H1 (cell line): ENCODE measurements around the gene PLXDC2. TPM values are rescaled to one million over a fixed set of nuclear protein-coding genes. Genes with fewer than 3 reads are reported as not detected.

ENCODE experiments used
- CTCF ChIA-PET: fragments of 300-600 bp; sonication (Branson Sonifier 250); formaldehyde crosslinking; loops from one replicate; lab custom pipeline; 2021; ENCODE audit not compliant: partially characterized antibody; lab: Charles Lee
- POLR2A ChIA-PET: fragments of 300-600 bp; sonication (Branson Sonifier 250); formaldehyde crosslinking; loops from one replicate; lab custom pipeline; 2021; ENCODE audit warnings: inconsistent platforms; ENCODE audit not compliant: partially characterized antibody; lab: Charles Lee
- DNase-seq, 2 experiments: peaks; one replicate each; pipeline versions ENCODE4 v3.0.0 to v3.0.0-alpha.2; 2010 to 2022; ENCODE audit warnings: low spot score in 2 of 2, low read depth in 1 of 2, mixed read lengths in 1 of 2
- FAIRE-seq: peaks from 2 replicates; lab custom pipeline; 2011; peaks lifted over from hg19 to GRCh38; lab: Jason Lieb, UNC
- H2AFZ ChIP-seq: 2 replicates; pipeline ENCODE4 v1.8.1; 2012; ENCODE audit warnings: low read length, inconsistent platforms
- H2AK5ac ChIP-seq: 2 replicates; pipeline ENCODE4 v1.6.1; 2013; ENCODE audit warnings: low read depth, low read length
- H2BK120ac ChIP-seq: replicated peaks from 2 replicates; pipeline ENCODE3; 2013; ENCODE audit warnings: low read depth, low read length, inconsistent platforms
- H2BK12ac ChIP-seq: 2 replicates; pipeline ENCODE4 v1.6.1; 2013; ENCODE audit warnings: low read depth, low read length
- H2BK15ac ChIP-seq: 2 replicates; pipeline ENCODE4 v1.6.1; 2013; ENCODE audit warnings: low read length
- H2BK20ac ChIP-seq: 2 replicates; pipeline ENCODE4 v1.6.1; 2013; ENCODE audit warnings: low read length
- H2BK5ac ChIP-seq: 2 replicates; pipeline ENCODE4 v1.6.1; 2013; ENCODE audit warnings: low read depth, low read length
- H3K14ac ChIP-seq: 2 replicates; pipeline ENCODE4 v1.6.1; 2013; ENCODE audit warnings: inconsistent platforms; ENCODE audit not compliant: insufficient read length
- H3K18ac ChIP-seq: 2 replicates; pipeline ENCODE4 v1.6.1; 2013; ENCODE audit warnings: low read length; ENCODE audit errors: extremely low read depth
- H3K23ac ChIP-seq: 2 replicates; pipeline ENCODE4 v1.6.1; 2013; ENCODE audit warnings: inconsistent platforms; ENCODE audit not compliant: insufficient read length
- H3K23me2 ChIP-seq: 2 replicates; pipeline ENCODE4 v1.6.1; 2013; ENCODE audit warnings: low read depth, low read length
- H3K27ac ChIP-seq: 2 replicates; pipeline ENCODE4 v1.6.1; 2011; ENCODE audit warnings: low read depth, low read length, inconsistent platforms
- H3K27me3 ChIP-seq, 4 experiments: replicated peaks in 1 of 4; 1 replicate in 1 of 4; 2 replicates in 3 of 4; pipeline versions ENCODE4 v1.6.1 to v1.8.1; 2011 to 2013; ENCODE audit warnings: low read length in 3 of 4, mild to moderate bottlenecking in 3 of 4, inconsistent platforms in 2 of 4, mixed read lengths in 2 of 4, moderate library complexity in 1 of 4; ENCODE audit not compliant: control insufficient read depth in 3 of 4, insufficient read depth in 3 of 4; ENCODE audit errors: extremely low read depth in 1 of 4
- H3K36me3 ChIP-seq, 4 experiments: 2 replicates each; pipeline versions ENCODE4 v1.6.1 to v1.8.1; 2011 to 2013; ENCODE audit warnings: mild to moderate bottlenecking in 4 of 4, low read length in 3 of 4, moderate library complexity in 2 of 4, control low read depth in 1 of 4, inconsistent platforms in 1 of 4; ENCODE audit not compliant: insufficient read depth in 4 of 4, control insufficient read depth in 2 of 4
- H3K4ac ChIP-seq: replicated peaks from 2 replicates; pipeline ENCODE3; 2013; ENCODE audit warnings: low read length, low read depth, mixed read lengths, inconsistent platforms; ENCODE audit not compliant: insufficient read length
- H3K4me1 ChIP-seq, 4 experiments: replicated peaks in 1 of 4; 1 replicate in 1 of 4; 2 replicates in 3 of 4; pipeline versions ENCODE4 v1.6.1 to v1.8.1; 2011 to 2013; ENCODE audit warnings: low read length in 3 of 4, inconsistent platforms in 2 of 4, mixed read lengths in 1 of 4; ENCODE audit not compliant: insufficient read depth in 4 of 4, control insufficient read depth in 3 of 4
- H3K4me2 ChIP-seq, 2 experiments: 2 replicates each; pipeline versions ENCODE4 v1.6.1 to v1.8.1; 2011 to 2013; ENCODE audit warnings: low read depth in 2 of 2, low read length in 2 of 2, control low read depth in 1 of 2, inconsistent platforms in 1 of 2, mild to moderate bottlenecking in 1 of 2; ENCODE audit not compliant: insufficient read depth in 1 of 2
- H3K4me3 ChIP-seq, 4 experiments: fragments of 200-600, 300-600 bp in 1 of 4; sonication (generic), shearing (Covaris generic), sonication (Bioruptor Twin) in 1 of 4; 2 replicates each; pipeline versions ENCODE4 v1.5.1 to v1.8.1; 2011 to 2016; ENCODE audit warnings: low read length in 4 of 4, low read depth in 3 of 4, control low read depth in 2 of 4, inconsistent platforms in 2 of 4, mild to moderate bottlenecking in 2 of 4, mixed read lengths in 1 of 4, moderate library complexity in 1 of 4; ENCODE audit not compliant: insufficient read depth in 2 of 4; ENCODE audit errors: extremely low read depth in 1 of 4
- H3K56ac ChIP-seq: replicated peaks from 2 replicates; pipeline ENCODE3; 2013; ENCODE audit warnings: low read depth, mild to moderate bottlenecking, mixed read lengths, low read length, inconsistent platforms; ENCODE audit not compliant: insufficient read length
- H3K79me1 ChIP-seq: 2 replicates; pipeline ENCODE4 v1.6.1; 2013; ENCODE audit warnings: low read depth, low read length, control low read depth
- H3K79me2 ChIP-seq, 2 experiments: 2 replicates each; pipeline versions ENCODE4 v1.6.1 to v1.8.1; 2012 to 2013; ENCODE audit warnings: low read length in 2 of 2, mild to moderate bottlenecking in 2 of 2, inconsistent platforms in 1 of 2; ENCODE audit not compliant: insufficient read depth in 2 of 2, control insufficient read depth in 1 of 2
- H3K9ac ChIP-seq, 4 experiments: replicated peaks in 1 of 4; 1 replicate in 1 of 4; 2 replicates in 3 of 4; pipeline versions ENCODE4 v1.6.1 to v1.8.1; 2011 to 2013; ENCODE audit warnings: low read depth in 3 of 4, low read length in 3 of 4, control low read depth in 2 of 4, mild to moderate bottlenecking in 2 of 4, moderate library complexity in 2 of 4, inconsistent platforms in 1 of 4; ENCODE audit errors: extremely low read depth in 1 of 4
- H3K9me3 ChIP-seq, 2 experiments: 2 replicates each; pipeline versions ENCODE4 v1.6.1 to v1.8.1; 2012 to 2013; ENCODE audit warnings: mild to moderate bottlenecking in 2 of 2, moderate library complexity in 2 of 2, control low read depth in 1 of 2, inconsistent platforms in 1 of 2, low read depth in 1 of 2, low read length in 1 of 2, mixed read lengths in 1 of 2; ENCODE audit not compliant: insufficient read depth in 2 of 2
- H4K20me1 ChIP-seq, 2 experiments: replicated peaks in 1 of 2; 2 replicates each; pipeline versions ENCODE3 to v1.8.1; 2011 to 2013; ENCODE audit warnings: inconsistent platforms in 2 of 2, low read length in 2 of 2, mild to moderate bottlenecking in 1 of 2; ENCODE audit not compliant: insufficient read depth in 2 of 2, control insufficient read depth in 1 of 2
- H4K5ac ChIP-seq: 2 replicates; pipeline ENCODE4 v1.6.1; 2013; ENCODE audit warnings: low read length, low read depth, mixed read lengths, inconsistent platforms; ENCODE audit not compliant: insufficient read length
- H4K8ac ChIP-seq: 2 replicates; pipeline ENCODE4 v1.8.0; 2013; ENCODE audit warnings: mild to moderate bottlenecking, moderate library complexity, low read length, inconsistent platforms; ENCODE audit not compliant: insufficient read depth; ENCODE audit errors: extremely low read depth
- H4K91ac ChIP-seq: replicated peaks from 2 replicates; pipeline ENCODE3; 2013; ENCODE audit warnings: low read length, mixed read lengths, inconsistent platforms; ENCODE audit not compliant: insufficient read length
- CBX5 ChIP-seq: fragments of 300-800, 300-1000 bp; sonication (generic); IDR thresholded peaks from 2 replicates; pipeline ENCODE4 v1.7.1; 2016; ENCODE audit warnings: antibody characterized with exemption, low read length, low read depth
- CREB1 ChIP-seq: IDR thresholded peaks from 2 replicates; pipeline ENCODE4 v1.6.1; 2012; ENCODE audit warnings: inconsistent platforms
- CTBP2 ChIP-seq: IDR thresholded peaks from 2 replicates; pipeline ENCODE4 v1.7.0; 2011; ENCODE audit warnings: borderline replicate concordance, mild to moderate bottlenecking, moderate library complexity, mixed read lengths, low read length; ENCODE audit not compliant: insufficient read depth, insufficient read length
- EGR1 ChIP-seq: IDR thresholded peaks from 2 replicates; pipeline ENCODE4 v1.6.1; 2011; ENCODE audit warnings: low read depth, low read length, borderline replicate concordance
- HDAC2 ChIP-seq, 2 experiments: fragments of 300-600 bp in 1 of 2; sonication (generic) in 1 of 2; IDR thresholded peaks; 2 replicates each; pipeline ENCODE4 v1.6.1; 2011 to 2012; ENCODE audit warnings: low read depth in 2 of 2, low read length in 2 of 2, mild to moderate bottlenecking in 2 of 2, moderate library complexity in 2 of 2, borderline replicate concordance in 1 of 2, inconsistent platforms in 1 of 2
- JUND ChIP-seq: IDR thresholded peaks from 2 replicates; pipeline ENCODE4 v1.6.1; 2011; ENCODE audit warnings: mild to moderate bottlenecking, improper control_type of control experiment, low read length
- KDM5A ChIP-seq: fragments of 200-600 bp; IDR thresholded peaks from 2 replicates; pipeline ENCODE4 v1.7.1; 2012; ENCODE audit warnings: mild to moderate bottlenecking, low read length, inconsistent platforms, mixed read lengths
- POLR2AphosphoS5 ChIP-seq: IDR thresholded peaks from 2 replicates; pipeline ENCODE4 v1.6.1; 2011; ENCODE audit warnings: low read depth, low read length
- RAD21 ChIP-seq, 2 experiments: IDR thresholded peaks in 1 of 2; conservative IDR thresholded peaks in 1 of 2; 2 replicates each; pipeline ENCODE4 v1.6.1; 2011; ENCODE audit warnings: low read depth in 2 of 2, low read length in 2 of 2, improper control_type of control experiment in 1 of 2, inconsistent platforms in 1 of 2, mild to moderate bottlenecking in 1 of 2, moderate library complexity in 1 of 2
- RFX5 ChIP-seq: IDR thresholded peaks from 2 replicates; pipeline ENCODE4 v1.6.1; 2011; ENCODE audit warnings: low read depth, low read length, improper control_type of control experiment, borderline replicate concordance
- SP4 ChIP-seq: IDR thresholded peaks from 2 replicates; pipeline ENCODE4 v1.6.1; 2012; ENCODE audit warnings: low read length, inconsistent platforms
- TBP ChIP-seq: IDR thresholded peaks from 2 replicates; pipeline ENCODE4 v1.6.1; 2011; ENCODE audit warnings: low read depth, low read length, improper control_type of control experiment
- TCF12 ChIP-seq: IDR thresholded peaks from 2 replicates; pipeline ENCODE4 v1.6.1; 2011; ENCODE audit warnings: low read depth, mild to moderate bottlenecking, low read length
- WGBS, 2 experiments: shearing (Covaris generic) in 1 of 2; methylation state at CpG; one replicate each; pipeline versions ENCODE4 v1.1.6 to v1.1.7; 2013 to 2015; ENCODE audit warnings: low lambda C conversion rate in 2 of 2, mixed read lengths in 2 of 2, inconsistent platforms in 1 of 2, low coverage in 1 of 2, missing lambda C conversion rate in 1 of 2; ENCODE audit not compliant: insufficient replicate concordance in 2 of 2, insufficient coverage in 1 of 2, insufficient read length in 1 of 2; ENCODE audit errors: extremely low coverage in 1 of 2, missing lambda C conversion rate in 1 of 2; 5-methylcytosine and 5-hydroxymethylcytosine counted together
- polyA plus RNA-seq, 7 experiments: library from polyadenylated mRNA; depleted of rRNA in 3 of 7; stranded (reverse) in 5 of 7; unstranded in 2 of 7; fragments of >200 nt in 5 of 7; fragments of 200-250 nt in 2 of 7; gene quantifications; 1 replicate in 5 of 7; 2 replicates in 1 of 7; 4 replicates in 1 of 7; pipeline versions ENCODE4 v1.2.1 to v1.2.3, GENCODE V29; 2011 to 2013; ENCODE audit warnings: missing spikeins in 2 of 7, mixed read lengths in 2 of 7
- total RNA-seq: library from RNA; stranded (reverse); fragmentation: NEBNext Ultra II Directional; extraction: Animal tissue kit (Norgen Biotek cat#: 25700); gene quantifications from 2 replicates; pipeline ENCODE4 v1.2.1, GENCODE V29; 2021
- TF ChIP-seq, protein P1 (sequence below): IDR thresholded peaks from 2 replicates; pipeline ENCODE4 v1.6.1; 2011; ENCODE audit warnings: low read length, improper control_type of control experiment

PLXDC2 gene
- total and polyA plus RNA-seq, 2 of the 8 experiments (the other 6 are each of a cell fraction or from before 2014, with no cell fraction given) = 23.0 to 40.5 TPM

- no peaks in the 10 kb centered on the region for H3K79me1 ChIP-seq
- no peaks in the 10 kb centered on the region for H3K23me2 ChIP-seq
- H3K4ac ChIP-seq = no peak overlapping the region
- no peaks in the 10 kb centered on the region for H3K27me3 ChIP-seq
- no peak overlapping the region for H3K27ac ChIP-seq
- no peak for DNase-seq
- H2AK5ac ChIP-seq = no peak overlapping the region
- no peaks in the 10 kb centered on the region for H3K9me3 ChIP-seq
- H3K4me2 ChIP-seq = no peak overlapping the region
- no peaks in the 10 kb centered on the region for H4K20me1 ChIP-seq
- no peak overlapping the region for H4K91ac ChIP-seq
- no peak overlapping the region for H3K18ac ChIP-seq
- H3K56ac ChIP-seq = no peak overlapping the region
- no peak overlapping the region for H3K4me3 ChIP-seq
- no peak overlapping the region for H3K23ac ChIP-seq
- H2BK120ac ChIP-seq = no peak overlapping the region
- H2BK20ac ChIP-seq = no peak overlapping the region
- ChIA-PET POLR2A (no interaction called here), CTCF (interaction anchor here (0.8 to 1.3 kb wide), 4 partner anchors 28 to 224 kb away, joined by 3 to 4 read pairs (median 4); no protein-coding TSS in a partner anchor)
- FAIRE-seq = no peak
- H4K8ac ChIP-seq = no peak overlapping the region
- no peak overlapping the region for H2AFZ ChIP-seq
- no peaks in the 10 kb centered on the region for H3K36me3 ChIP-seq
- H3K79me2 ChIP-seq = no peaks in the 10 kb centered on the region
- no peak overlapping the region for H2BK5ac ChIP-seq
- no peak overlapping the region for H3K9ac ChIP-seq
- WGBS, 2 experiments = 86% methylated on average over 6 of the region's 6 CpGs; no CpG with 5 or more reads in 1 of the 2 experiments
- H3K14ac ChIP-seq = no peak overlapping the region
- no peak overlapping the region for H4K5ac ChIP-seq
- peaks cover 0 to 4% (median 0%) of the 10 kb centered on the region in 4 experiments; a peak in 1 of 7 replicates for H3K4me1 ChIP-seq
- H2BK12ac ChIP-seq = no peak overlapping the region
- H2BK15ac ChIP-seq = no peak overlapping the region
- TF ChIP-seq KDM5A (no peak), SP4 (no peak), CBX5 (no peak), RAD21 (IDR thresholded peaks at IDR 0.05 in 1 of 2, conservative IDR thresholded peaks at IDR 0.05 in 1 of 2; ENCODE audit: low read depth in 2 of 2, low read length in 2 of 2) (no peak), CTBP2 (no peak), JUND (no peak), CREB1 (no peak), EGR1 (no peak), TBP (no peak), POLR2AphosphoS5 (no peak), TCF12 (no peak), RFX5 (no peak), HDAC2 (IDR thresholded peaks at IDR 0.05; ENCODE audit: borderline replicate concordance in 1 of 2, low read depth in 2 of 2, low read length in 2 of 2) (no peak)
- TF ChIP-seq, protein P1, sequence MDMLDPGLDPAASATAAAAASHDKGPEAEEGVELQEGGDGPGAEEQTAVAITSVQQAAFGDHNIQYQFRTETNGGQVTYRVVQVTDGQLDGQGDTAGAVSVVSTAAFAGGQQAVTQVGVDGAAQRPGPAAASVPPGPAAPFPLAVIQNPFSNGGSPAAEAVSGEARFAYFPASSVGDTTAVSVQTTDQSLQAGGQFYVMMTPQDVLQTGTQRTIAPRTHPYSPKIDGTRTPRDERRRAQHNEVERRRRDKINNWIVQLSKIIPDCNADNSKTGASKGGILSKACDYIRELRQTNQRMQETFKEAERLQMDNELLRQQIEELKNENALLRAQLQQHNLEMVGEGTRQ = no peak
Observed at GRCh38 chr10:20288060-20288459, 471.8 kb downstream of the PLXDC2 start.
